Breast epithelium (tissue), 3 donors: ENCODE data around the gene MS4A8.

ENCODE experiments used
- POLR2A ChIP-seq: fragments of 450-650 bp; IDR thresholded peaks from one replicate; pipeline ENCODE4 v1.6.1; 2016; ENCODE audit warnings: antibody characterized with exemption, mild to moderate bottlenecking, moderate library complexity
- POLR2AphosphoS5 ChIP-seq, 3 donors: sonication (generic); formaldehyde crosslinking; IDR thresholded peaks; one replicate each; pipeline ENCODE4 v1.6.1; 2017; ENCODE audit warnings: antibody characterized with exemption in 3 of 3

DNA sequence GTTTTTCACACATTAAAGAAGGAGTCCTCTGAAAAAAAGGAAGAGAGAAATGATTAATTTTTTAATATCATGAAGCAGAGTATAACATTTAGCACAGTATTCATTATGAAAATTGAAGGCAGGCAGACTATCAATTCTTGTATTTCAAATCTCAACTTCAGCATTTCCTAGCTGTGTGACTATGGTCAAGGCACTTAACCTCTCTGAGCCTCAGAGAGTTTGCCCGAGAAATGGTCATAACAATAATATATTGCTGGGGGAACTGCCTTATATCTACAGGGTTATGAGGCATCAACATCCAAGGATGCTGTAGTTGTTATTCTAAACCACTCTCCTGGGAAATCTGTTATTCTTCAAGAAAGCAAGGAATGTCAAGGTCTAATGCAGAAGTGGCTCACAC is 26.2 kb downstream of the MS4A8 start:
- TF ChIP-seq POLR2A, result no peak
- TF ChIP-seq POLR2AphosphoS5 (IDR thresholded peaks at IDR 0.05), result no peak
